Body of pancreas (tissue), 4 donors: Measurements from ENCODE around the gene BBX. TPM values are rescaled to one million over a fixed set of nuclear protein-coding genes. Genes with fewer than 3 reads are reported as not detected.
A peak's percentile ranks its signal among the peaks of the same experiment; 100 is the strongest.

Experiments
- ATAC-seq: fragments of 150-250 bp; one replicate; pipeline ENCODE4 v1.9.1; 2016
- DNase-seq, 4 donors: peaks; one replicate each; pipeline ENCODE4 v3.0.0-alpha.2; 2019
- H3K27ac ChIP-seq, 4 donors: fragments of 200-600 bp; sonication (generic); 1 replicate in 3 of 4; 2 replicates in 1 of 4; pipeline versions ENCODE4 v1.5.1 to v1.6.1; 2016 to 2019; ENCODE audit warnings: mild to moderate bottlenecking in 1 of 4, mixed read lengths in 1 of 4, moderate library complexity in 1 of 4
- H3K27me3 ChIP-seq, 2 donors: fragments of 200-600 bp; sonication (generic); one replicate each; pipeline ENCODE4 v1.6.0; 2016; ENCODE audit warnings: mild to moderate bottlenecking in 1 of 2
- H3K36me3 ChIP-seq, 2 donors: fragments of 200-600 bp; sonication (generic); replicated peaks in 1 of 2; 2 replicates each; pipeline ENCODE4 v1.5.1; 2016; ENCODE audit warnings: low read depth in 2 of 2; ENCODE audit not compliant: insufficient read depth in 1 of 2
- H3K4me1 ChIP-seq: fragments of 200-600 bp; sonication (generic); one replicate; pipeline ENCODE4 v1.6.0; 2016
- H3K4me3 ChIP-seq, 2 donors: fragments of 200-600 bp; sonication (generic); 1 replicate in 1 of 2; 2 replicates in 1 of 2; pipeline ENCODE4 v1.5.1; 2016 to 2019
- H3K9me3 ChIP-seq, 3 donors: fragments of 200-600 bp; sonication (generic); 1 replicate in 2 of 3; 2 replicates in 1 of 3; pipeline ENCODE4 v1.5.1; 2016
- POLR2A ChIP-seq, 3 donors: fragments of 450-650 bp; IDR thresholded peaks; one replicate each; pipeline ENCODE4 v1.6.1; 2016; ENCODE audit warnings: antibody characterized with exemption in 3 of 3, mild to moderate bottlenecking in 2 of 3
- WGBS, 2 donors: methylation state at CpG; one replicate each; pipeline ENCODE4 v1.1.5; 2017; 5-methylcytosine and 5-hydroxymethylcytosine counted together
- intact Hi-C: fragments of 100-400 bp; cut with DNase I; formaldehyde crosslinking; loops from one replicate; pipeline ENCODE4 v1.15.1; 2023
- total RNA-seq, 2 donors: library from RNA; depleted of rRNA; stranded (reverse); fragments of >200 nt; gene quantifications; one replicate each; pipeline ENCODE4 v1.1.0, GENCODE V29; 2016
- TF ChIP-seq, protein P1 (sequence below), 7 experiments: fragments of 450-650 bp in 4 of 7; fragments of 200-600 bp in 3 of 7; sonication (generic) in 3 of 7; IDR thresholded peaks; one replicate each; pipeline ENCODE4 v1.5.1; 2016 to 2019; ENCODE audit warnings: antibody characterized with exemption in 7 of 7

The BBX gene
- total RNA-seq, 2 donors from 2014 or later, result 17.5 to 28.8 TPM

DNA sequence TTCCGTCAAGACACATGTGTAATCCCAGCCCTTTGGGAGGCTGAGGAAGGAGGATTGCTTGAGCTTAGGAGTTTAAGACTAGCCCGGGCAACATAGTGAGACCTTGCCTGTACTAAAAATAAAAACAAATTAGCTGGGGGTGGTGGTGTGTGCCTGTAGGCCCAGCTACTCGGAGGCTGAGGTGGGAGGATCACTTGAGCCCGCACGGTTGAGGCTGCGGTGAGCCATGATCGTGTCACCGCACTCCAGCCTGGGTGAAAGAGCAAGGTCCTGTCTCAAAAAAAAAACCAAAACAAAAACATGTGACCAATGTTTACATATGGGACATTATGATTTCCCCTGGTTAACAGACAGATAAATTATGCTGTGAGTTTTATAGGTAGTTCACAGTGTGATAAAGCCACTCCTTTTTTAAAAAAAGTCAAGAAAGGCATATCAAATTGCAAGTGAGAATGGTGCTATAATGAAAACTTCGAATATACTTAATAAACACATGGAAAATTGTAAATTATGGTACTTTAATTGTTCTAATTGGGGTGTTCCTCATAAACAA, 9.2 kb downstream of the BBX start:
- Histone ChIP-seq H3K36me3 (no peaks in the 10 kb centered on the region), H3K4me3 (no peak overlapping the region), H3K27me3 (no peaks in the 10 kb centered on the region), H3K4me1 (peaks cover 6% of the 10 kb centered on the region), H3K9me3 (no peaks in the 10 kb centered on the region), H3K27ac (no peak overlapping the region)
- intact Hi-C loops, result no loop called here
- DNase-seq (no peak), ATAC-seq (no peak)
- 89 to 90% methylated on average over 9 of the region's 9 CpGs for WGBS, 2 donors
- TF ChIP-seq, protein P1, sequence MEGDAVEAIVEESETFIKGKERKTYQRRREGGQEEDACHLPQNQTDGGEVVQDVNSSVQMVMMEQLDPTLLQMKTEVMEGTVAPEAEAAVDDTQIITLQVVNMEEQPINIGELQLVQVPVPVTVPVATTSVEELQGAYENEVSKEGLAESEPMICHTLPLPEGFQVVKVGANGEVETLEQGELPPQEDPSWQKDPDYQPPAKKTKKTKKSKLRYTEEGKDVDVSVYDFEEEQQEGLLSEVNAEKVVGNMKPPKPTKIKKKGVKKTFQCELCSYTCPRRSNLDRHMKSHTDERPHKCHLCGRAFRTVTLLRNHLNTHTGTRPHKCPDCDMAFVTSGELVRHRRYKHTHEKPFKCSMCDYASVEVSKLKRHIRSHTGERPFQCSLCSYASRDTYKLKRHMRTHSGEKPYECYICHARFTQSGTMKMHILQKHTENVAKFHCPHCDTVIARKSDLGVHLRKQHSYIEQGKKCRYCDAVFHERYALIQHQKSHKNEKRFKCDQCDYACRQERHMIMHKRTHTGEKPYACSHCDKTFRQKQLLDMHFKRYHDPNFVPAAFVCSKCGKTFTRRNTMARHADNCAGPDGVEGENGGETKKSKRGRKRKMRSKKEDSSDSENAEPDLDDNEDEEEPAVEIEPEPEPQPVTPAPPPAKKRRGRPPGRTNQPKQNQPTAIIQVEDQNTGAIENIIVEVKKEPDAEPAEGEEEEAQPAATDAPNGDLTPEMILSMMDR (IDR thresholded peaks at IDR 0.05), result no peak
- TF ChIP-seq POLR2A (IDR thresholded peaks at IDR 0.05), result no peak

DNA sequence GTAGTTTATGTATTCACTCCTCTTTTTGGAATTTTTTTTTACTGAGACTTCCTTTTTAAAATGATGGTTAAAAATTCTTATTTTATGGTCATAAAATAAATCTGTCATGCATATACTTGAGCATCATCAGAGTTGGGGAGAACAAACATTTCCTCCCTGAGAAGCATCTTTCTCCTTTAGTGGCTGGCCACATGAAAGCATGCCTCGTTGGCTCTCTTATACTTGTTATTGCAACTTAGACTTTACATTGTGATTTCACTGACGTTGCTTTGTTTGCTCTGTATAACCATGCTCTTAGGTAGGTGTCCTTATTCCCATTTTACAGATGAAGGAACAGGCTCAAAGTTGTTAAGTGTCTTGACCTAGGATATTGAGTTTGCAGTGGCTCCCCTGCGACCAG, 18.1 kb downstream of the BBX start:
- no peaks in the 10 kb centered on the region for H3K9me3 ChIP-seq
- H3K36me3 ChIP-seq, result no peaks in the 10 kb centered on the region
- peaks cover 13% of the 10 kb centered on the region for H3K4me1 ChIP-seq
- no peak overlapping the region for H3K27ac ChIP-seq
- no peak overlapping the region for H3K4me3 ChIP-seq
- WGBS, 2 donors, result 77 to 87% methylated on average over 3 of the region's 3 CpGs
- no peak for DNase-seq
- TF ChIP-seq POLR2A (IDR thresholded peaks at IDR 0.05), result no peak
- TF ChIP-seq, protein P1 (IDR thresholded peaks at IDR 0.05), result no peak
- intact Hi-C loops, result no loop called here
- no peaks in the 10 kb centered on the region for H3K27me3 ChIP-seq
- ATAC-seq, result no peak

DNA sequence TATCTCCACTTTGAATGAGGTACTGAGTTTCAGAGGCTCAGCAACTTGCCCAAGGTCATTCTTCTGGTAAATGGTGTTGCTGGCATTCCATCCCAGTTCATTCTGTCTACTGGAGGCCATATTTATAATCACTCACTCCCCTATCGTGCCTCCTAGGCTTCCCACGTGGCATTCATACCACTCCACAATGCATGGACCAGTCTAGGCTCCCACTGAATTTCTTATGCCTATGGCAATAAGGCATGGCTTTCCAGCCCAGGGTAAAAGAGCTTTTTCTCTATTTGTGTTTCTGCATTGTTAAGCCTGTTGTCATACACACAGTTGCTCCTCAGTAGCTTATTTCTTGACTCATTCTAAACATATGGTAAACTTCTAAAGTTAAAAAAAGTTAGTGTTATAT, 19.9 kb downstream of the BBX start:
- H3K4me3 ChIP-seq, result no peak overlapping the region
- intact Hi-C loops, result no loop called here
- ATAC-seq (no peak), DNase-seq (no peak)
- no peaks in the 10 kb centered on the region for H3K27me3 ChIP-seq
- peaks cover 15% of the 10 kb centered on the region for H3K4me1 ChIP-seq
- 40 to 77% methylated on average over 2 of the region's 2 CpGs for WGBS, 2 donors
- no peak overlapping the region for H3K27ac ChIP-seq
- TF ChIP-seq POLR2A (IDR thresholded peaks at IDR 0.05), result no peak
- TF ChIP-seq, protein P1 (IDR thresholded peaks at IDR 0.05), result no peak
- H3K36me3 ChIP-seq, result no peaks in the 10 kb centered on the region
- H3K9me3 ChIP-seq, result no peaks in the 10 kb centered on the region

DNA sequence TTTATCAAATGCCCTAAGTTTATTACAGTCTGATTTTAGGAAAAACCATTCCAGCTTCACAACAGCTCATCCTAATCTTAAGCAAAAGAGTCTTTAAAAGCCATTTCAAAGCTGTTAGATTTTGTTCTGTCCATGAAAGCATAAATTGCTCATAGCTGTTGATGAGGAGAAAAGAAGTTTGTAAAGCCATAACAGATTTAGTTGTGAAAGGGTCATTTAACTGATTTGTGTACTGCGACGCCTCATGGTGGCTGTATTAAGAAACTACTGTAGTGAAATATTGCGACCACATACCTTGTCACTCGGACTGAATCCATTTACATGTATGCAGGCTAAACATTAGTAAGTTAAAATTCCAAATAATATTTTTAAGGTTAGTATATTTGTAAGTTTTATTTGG, 20.9 kb downstream of the BBX start:
- Histone ChIP-seq H3K4me3 (no peak overlapping the region), H3K27ac (no peak overlapping the region), H3K9me3 (no peaks in the 10 kb centered on the region), H3K4me1 (peaks cover 15% of the 10 kb centered on the region), H3K36me3 (no peaks in the 10 kb centered on the region), H3K27me3 (no peaks in the 10 kb centered on the region)
- TF ChIP-seq, protein P1 (IDR thresholded peaks at IDR 0.05), result peak in 5 of 7 experiments; percentile 11 to 45 (median 37)
- no peak for TF ChIP-seq POLR2A (IDR thresholded peaks at IDR 0.05)
- 57 to 70% methylated on average over 4 of the region's 4 CpGs for WGBS, 2 donors
- DNase-seq (peak in 2 of 4 donors; percentile 10 to 14), ATAC-seq (no peak)
- intact Hi-C loops, result no loop called here

DNA sequence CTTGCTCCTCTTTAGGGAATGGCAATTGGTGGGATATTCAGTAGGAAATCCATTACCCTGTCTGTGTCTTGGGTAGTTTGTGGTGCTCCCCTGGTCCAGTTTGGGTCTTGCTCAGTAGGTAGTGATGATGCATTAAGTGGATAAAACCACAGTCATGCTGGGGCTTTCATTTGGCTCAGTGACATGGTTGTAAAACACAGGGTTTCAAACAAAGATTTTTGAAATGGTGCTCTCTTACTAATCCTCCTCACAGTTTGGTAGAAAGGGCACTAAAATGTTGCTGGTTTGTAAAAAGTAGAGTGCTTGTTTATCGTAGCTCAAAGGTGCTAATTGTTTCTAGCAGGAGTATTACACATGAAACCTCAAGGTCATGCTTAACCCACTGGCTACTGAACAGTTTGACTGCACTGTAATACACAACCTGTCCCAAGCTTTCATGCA, 22.9 kb downstream of the BBX start:
- TF ChIP-seq, protein P1 (IDR thresholded peaks at IDR 0.05), result no peak
- no peak for TF ChIP-seq POLR2A (IDR thresholded peaks at IDR 0.05)
- WGBS, 2 donors, result 10 to 33% methylated on average over 1 of the region's 1 CpG
- peak; percentile 21 for ATAC-seq

More for the DNA sequence above, 22.9 kb downstream of the BBX start:
- H3K27ac ChIP-seq, result no peak overlapping the region
- no peaks in the 10 kb centered on the region for H3K27me3 ChIP-seq
- H3K4me1 ChIP-seq, result peaks cover 15% of the 10 kb centered on the region
- H3K9me3 ChIP-seq, result no peaks in the 10 kb centered on the region
- intact Hi-C loops, result no loop called here
- H3K36me3 ChIP-seq, result no peaks in the 10 kb centered on the region
- no peak overlapping the region for H3K4me3 ChIP-seq
- no peak for DNase-seq
